Mesenchymal stem cell (in vitro differentiated cells and primary cell): ENCODE data around the gene NDUFAF8.

Source experiments
- DNase-seq: peaks from one replicate; pipeline ENCODE4 v3.0.0-alpha.2; 2013
- H2AFZ ChIP-seq: one replicate; pipeline ENCODE4 v1.6.1; 2013; ENCODE audit warnings: low read depth, mild to moderate bottlenecking, control low read depth, inconsistent platforms, low read length, moderate library complexity
- H2AK5ac ChIP-seq: 2 replicates; pipeline ENCODE4 v1.6.1; 2013; ENCODE audit warnings: low read length, moderate library complexity, mild to moderate bottlenecking, inconsistent platforms; ENCODE audit not compliant: severe bottlenecking
- H2BK120ac ChIP-seq: one replicate; pipeline ENCODE4 v1.6.1; 2013; ENCODE audit warnings: low read depth, mild to moderate bottlenecking, inconsistent platforms, low read length, moderate library complexity
- H2BK12ac ChIP-seq, 2 experiments: one replicate each; pipeline ENCODE4 v1.6.1; 2013; ENCODE audit warnings: inconsistent platforms in 2 of 2, low read length in 2 of 2, mild to moderate bottlenecking in 2 of 2, moderate library complexity in 2 of 2, control low read depth in 1 of 2
- H2BK15ac ChIP-seq: one replicate; pipeline ENCODE4 v1.6.1; 2013; ENCODE audit warnings: mild to moderate bottlenecking, low read depth, inconsistent platforms; ENCODE audit not compliant: poor library complexity, severe bottlenecking
- H2BK5ac ChIP-seq: 2 replicates; pipeline ENCODE4 v1.6.1; 2013; ENCODE audit warnings: low read depth, mild to moderate bottlenecking, low read length, control low read depth, inconsistent platforms; ENCODE audit not compliant: poor library complexity, severe bottlenecking
- H3K14ac ChIP-seq, 2 experiments: one replicate each; pipeline ENCODE4 v1.6.1; 2013; ENCODE audit warnings: inconsistent platforms in 2 of 2, low read length in 2 of 2, control low read depth in 1 of 2, mild to moderate bottlenecking in 1 of 2, moderate library complexity in 1 of 2
- H3K18ac ChIP-seq, 2 experiments: one replicate each; pipeline ENCODE4 v1.6.1; 2013; ENCODE audit warnings: inconsistent platforms in 2 of 2, low read length in 2 of 2, control low read depth in 1 of 2, low read depth in 1 of 2, mild to moderate bottlenecking in 1 of 2
- H3K23ac ChIP-seq, 2 experiments: one replicate each; pipeline ENCODE4 v1.6.1; 2013; ENCODE audit warnings: inconsistent platforms in 2 of 2, low read length in 2 of 2, mild to moderate bottlenecking in 2 of 2, moderate library complexity in 2 of 2, control low read depth in 1 of 2
- H3K27ac ChIP-seq: 2 replicates; pipeline ENCODE4 v1.5.1; 2013; ENCODE audit warnings: mild to moderate bottlenecking, moderate library complexity, low read length, control low read depth, inconsistent platforms; ENCODE audit not compliant: poor library complexity, severe bottlenecking
- H3K27me3 ChIP-seq, 2 experiments: 2 replicates each; pipeline versions ENCODE4 v1.6.1 to v1.7.0; 2013; ENCODE audit warnings: low read length in 2 of 2, mild to moderate bottlenecking in 2 of 2, moderate library complexity in 2 of 2, control low read depth in 1 of 2, inconsistent platforms in 1 of 2; ENCODE audit not compliant: control insufficient read depth in 1 of 2, insufficient read depth in 1 of 2
- H3K36me3 ChIP-seq, 2 experiments: 2 replicates each; pipeline versions ENCODE4 v1.6.1 to v1.7.0; 2013; ENCODE audit warnings: low read length in 2 of 2, control low read depth in 1 of 2, inconsistent platforms in 1 of 2, low read depth in 1 of 2, mild to moderate bottlenecking in 1 of 2; ENCODE audit not compliant: insufficient read depth in 2 of 2, control insufficient read depth in 1 of 2
- H3K4ac ChIP-seq, 2 experiments: one replicate each; pipeline ENCODE4 v1.6.1; 2013; ENCODE audit warnings: inconsistent platforms in 2 of 2, low read length in 2 of 2, mild to moderate bottlenecking in 2 of 2, moderate library complexity in 2 of 2, control low read depth in 1 of 2, low read depth in 1 of 2
- H3K4me1 ChIP-seq: 2 replicates; pipeline ENCODE4 v1.6.1; 2013; ENCODE audit warnings: low read depth, low read length, control low read depth; ENCODE audit not compliant: control insufficient read depth, insufficient read depth
- H3K4me2 ChIP-seq: 2 replicates; pipeline ENCODE4 v1.6.1; 2013; ENCODE audit warnings: low read length, mild to moderate bottlenecking, inconsistent platforms; ENCODE audit not compliant: poor library complexity, severe bottlenecking
- H3K4me3 ChIP-seq, 2 experiments: 2 replicates each; pipeline versions ENCODE4 v1.5.1 to v1.7.0; 2013; ENCODE audit warnings: low read length in 2 of 2, mild to moderate bottlenecking in 2 of 2, control low read depth in 1 of 2, low read depth in 1 of 2; ENCODE audit not compliant: insufficient read depth in 1 of 2
- H3K79me1 ChIP-seq: replicated peaks from 2 replicates; pipeline ENCODE4 v1.6.1; 2013; ENCODE audit warnings: mild to moderate bottlenecking, control low read depth, low read length, inconsistent platforms; ENCODE audit not compliant: poor library complexity, severe bottlenecking
- H3K9ac ChIP-seq: 2 replicates; pipeline ENCODE4 v1.7.0; 2013; ENCODE audit warnings: mild to moderate bottlenecking, low read length, moderate library complexity
- H3K9me3 ChIP-seq: 2 replicates; pipeline ENCODE4 v1.7.0; 2013; ENCODE audit warnings: mild to moderate bottlenecking, low read length; ENCODE audit not compliant: control insufficient read depth
- H4K8ac ChIP-seq: one replicate; pipeline ENCODE4 v1.6.1; 2013; ENCODE audit warnings: inconsistent platforms, mild to moderate bottlenecking, low read length, moderate library complexity
- H4K91ac ChIP-seq: one replicate; pipeline ENCODE4 v1.6.1; 2013; ENCODE audit warnings: mild to moderate bottlenecking, low read length, inconsistent platforms
- WGBS: methylation state at CpG from one replicate; pipeline ENCODE4 v1.1.7; 2013; ENCODE audit warnings: mixed read lengths; 5-methylcytosine and 5-hydroxymethylcytosine counted together

Gene NDUFAF8

DNA sequence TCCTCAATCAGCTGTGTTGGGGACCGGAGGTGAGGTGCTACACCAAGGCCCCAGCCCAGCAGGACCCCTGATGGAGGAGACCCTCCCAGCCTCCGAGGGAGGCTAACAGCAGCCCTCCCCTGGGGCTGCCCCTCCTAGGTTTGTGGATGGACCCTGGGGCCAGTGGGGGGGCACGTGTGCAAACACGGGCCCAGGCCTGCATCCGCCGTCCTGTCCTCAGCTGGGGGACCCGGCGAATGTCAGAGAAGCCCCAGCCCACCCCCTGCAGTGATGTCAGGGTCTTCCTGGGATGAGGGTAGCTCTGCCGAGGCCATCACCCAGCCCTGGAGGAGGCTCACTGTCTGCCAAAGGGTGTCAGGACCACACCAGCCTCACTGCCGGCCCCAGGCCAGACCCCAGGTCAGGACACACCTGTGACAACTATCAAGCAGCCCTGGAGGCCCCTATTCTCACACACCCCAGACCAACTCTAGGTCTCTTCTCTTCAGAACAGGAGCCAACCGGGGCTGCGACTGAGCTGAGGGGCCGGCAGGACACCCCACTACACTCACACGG is 43.1 kb upstream of the NDUFAF8 start:
- DNase-seq: no peak
- Histone ChIP-seq H3K4me2 (no peak overlapping the region), H2AK5ac (no peak overlapping the region), H3K4me3 (no peak overlapping the region), H2BK5ac (no peak overlapping the region), H3K36me3 (peaks cover 0 to 94% of the 10 kb centered on the region in 2 experiments), H3K9me3 (no peaks in the 10 kb centered on the region), H3K18ac (no peak overlapping the region), H2BK15ac (no peak overlapping the region), H3K27ac (no peak overlapping the region), H3K79me1 (peaks cover 2% of the 10 kb centered on the region), H2BK12ac (no peak overlapping the region), H2AFZ (no peak overlapping the region), H3K4me1 (peaks cover 10% of the 10 kb centered on the region), H3K14ac (no peak overlapping the region), H3K23ac (no peak overlapping the region), H3K27me3 (no peaks in the 10 kb centered on the region), H3K9ac (no peak overlapping the region), H3K4ac (no peak overlapping the region), H4K8ac (no peak overlapping the region), H2BK120ac (no peak overlapping the region), H4K91ac (no peak overlapping the region)
- WGBS: 92% methylated on average over 14 of the region's 14 CpGs

DNA sequence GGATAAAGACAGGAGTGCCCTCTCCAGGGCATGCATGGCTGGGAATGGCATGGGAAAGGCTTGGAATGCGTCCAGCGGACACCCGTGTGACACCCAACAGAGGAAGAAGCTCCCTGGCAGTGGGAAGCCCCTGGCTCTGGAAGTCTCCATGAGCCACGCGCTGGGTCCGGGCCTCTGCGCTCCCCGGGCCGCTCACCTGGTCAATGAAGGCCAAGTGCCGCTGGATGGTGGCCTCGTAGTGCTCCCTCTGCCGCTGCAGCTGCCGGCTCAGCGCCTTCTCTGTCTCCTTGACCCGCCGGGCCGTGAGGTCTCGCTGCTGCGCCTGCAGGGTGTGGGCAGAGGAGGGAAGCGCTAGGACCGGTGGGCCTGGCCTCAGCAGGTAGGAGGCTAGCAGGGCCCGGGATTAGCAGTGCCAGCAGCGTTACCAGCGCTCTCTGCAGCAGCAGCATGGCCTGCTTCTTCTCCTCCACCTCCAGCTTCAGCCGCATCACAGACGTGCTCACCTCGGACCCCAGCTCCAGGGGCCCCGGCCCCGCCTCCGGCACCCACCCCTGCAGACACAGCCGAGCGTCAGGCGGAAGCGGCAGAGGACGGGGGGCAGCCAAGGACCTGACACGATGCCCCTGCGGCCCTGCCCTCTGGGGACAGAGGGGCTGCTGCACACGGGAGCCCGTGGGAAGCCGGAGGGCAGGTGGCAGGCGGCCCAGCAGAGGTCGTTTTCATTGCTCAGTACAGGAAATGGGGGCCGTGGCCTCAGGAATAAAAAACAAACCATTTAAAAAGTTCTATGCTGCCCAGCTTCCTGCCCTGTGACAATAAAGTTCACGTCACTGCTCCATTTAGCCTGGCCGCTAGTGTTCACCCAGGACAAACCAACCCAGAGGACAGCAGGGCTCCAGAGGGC is 42.4 kb upstream of the NDUFAF8 start:
- DNase-seq: no peak
- H2AFZ ChIP-seq: no peak overlapping the region
- H3K9me3 ChIP-seq: no peaks in the 10 kb centered on the region
- H3K4me2 ChIP-seq: no peak overlapping the region
- 88% methylated on average over 45 of the region's 45 CpGs for WGBS
- H2BK12ac ChIP-seq: no peak overlapping the region
- no peak overlapping the region for H2AK5ac ChIP-seq
- H2BK5ac ChIP-seq: no peak overlapping the region
- H3K36me3 ChIP-seq: peaks cover 0 to 86% of the 10 kb centered on the region in 2 experiments
- no peak overlapping the region for H4K8ac ChIP-seq
- no peak overlapping the region for H3K23ac ChIP-seq
- no peak overlapping the region for H2BK15ac ChIP-seq
- no peak overlapping the region for H3K4ac ChIP-seq
- H3K27ac ChIP-seq: no peak overlapping the region
- no peak overlapping the region for H3K4me3 ChIP-seq
- H3K79me1 ChIP-seq: peaks cover 2% of the 10 kb centered on the region
- H2BK120ac ChIP-seq: no peak overlapping the region
- H4K91ac ChIP-seq: no peak overlapping the region
- H3K9ac ChIP-seq: no peak overlapping the region
- H3K27me3 ChIP-seq: no peaks in the 10 kb centered on the region
- H3K4me1 ChIP-seq: peaks cover 10% of the 10 kb centered on the region
- H3K14ac ChIP-seq: no peak overlapping the region
- no peak overlapping the region for H3K18ac ChIP-seq

DNA sequence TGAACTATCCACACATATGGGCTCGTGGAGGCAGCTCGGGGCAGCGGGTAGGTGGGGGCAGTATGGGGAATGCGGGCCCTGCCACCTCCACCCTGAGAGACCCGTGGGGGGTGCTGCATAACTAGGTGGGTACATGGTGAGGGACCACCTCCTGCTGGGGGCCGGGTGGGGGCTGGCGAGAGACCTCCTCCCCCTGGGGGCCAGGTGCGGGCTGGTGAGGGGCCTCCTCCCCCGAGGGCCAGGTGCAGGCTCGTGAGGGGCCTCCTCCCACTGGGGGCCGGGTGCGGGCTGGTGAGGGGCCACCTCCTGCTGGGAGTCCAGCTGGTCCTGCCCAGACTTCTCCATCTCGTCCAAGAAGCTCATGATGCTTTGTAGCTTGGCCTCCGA is 41.7 kb upstream of the NDUFAF8 start:
- no peak overlapping the region for H2BK120ac ChIP-seq
- H3K18ac ChIP-seq: no peak overlapping the region
- no peak overlapping the region for H4K91ac ChIP-seq
- H3K4ac ChIP-seq: no peak overlapping the region
- no peak overlapping the region for H2BK12ac ChIP-seq
- no peak overlapping the region for H3K27ac ChIP-seq
- no peak for DNase-seq
- H3K23ac ChIP-seq: no peak overlapping the region
- H2AK5ac ChIP-seq: no peak overlapping the region
- H4K8ac ChIP-seq: no peak overlapping the region
- peaks cover 2% of the 10 kb centered on the region for H3K79me1 ChIP-seq
- no peak overlapping the region for H3K9ac ChIP-seq
- no peaks in the 10 kb centered on the region for H3K9me3 ChIP-seq
- H3K27me3 ChIP-seq: no peaks in the 10 kb centered on the region
- no peak overlapping the region for H3K14ac ChIP-seq
- H3K36me3 ChIP-seq: peaks cover 0 to 85% of the 10 kb centered on the region in 2 experiments
- WGBS: 88% methylated on average over 14 of the region's 14 CpGs
- H3K4me2 ChIP-seq: no peak overlapping the region
- no peak overlapping the region for H2AFZ ChIP-seq
- H2BK15ac ChIP-seq: no peak overlapping the region
- H2BK5ac ChIP-seq: no peak overlapping the region
- H3K4me1 ChIP-seq: peaks cover 10% of the 10 kb centered on the region
- no peak overlapping the region for H3K4me3 ChIP-seq

DNA sequence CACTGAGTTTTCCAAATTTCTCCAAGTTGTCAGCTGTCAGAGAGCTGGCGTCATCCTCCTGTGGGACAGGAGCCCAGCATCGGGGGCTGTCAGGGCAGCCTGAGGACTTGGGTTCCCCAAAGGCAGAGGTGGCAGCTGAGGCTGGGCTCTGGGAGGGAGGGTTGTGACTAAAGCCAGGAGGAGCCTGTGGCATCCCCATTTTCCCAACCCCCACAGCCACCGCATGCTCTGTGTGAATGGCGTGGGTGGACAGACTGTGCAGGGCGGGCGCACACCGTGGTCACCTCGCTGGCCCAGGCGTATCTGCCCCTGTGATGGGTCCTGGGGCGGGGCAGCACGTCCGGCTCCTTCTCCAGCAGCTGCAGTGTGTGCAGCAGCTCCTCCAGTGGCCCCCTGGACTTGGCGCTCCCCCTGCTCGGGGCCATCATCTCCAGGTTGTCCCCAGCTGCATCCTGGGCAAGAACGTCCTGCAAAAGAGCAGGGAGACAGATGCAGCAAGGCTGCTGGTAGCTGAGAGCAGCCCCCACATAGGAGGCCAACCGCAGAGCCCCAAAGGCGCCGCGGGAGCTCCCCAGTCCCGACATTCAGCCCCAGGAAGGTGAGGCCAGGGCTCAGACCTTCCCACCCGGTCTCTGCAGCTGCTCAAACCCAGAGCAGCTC is 41.2 kb upstream of the NDUFAF8 start:
- DNase-seq: no peak
- H3K23ac ChIP-seq: no peak overlapping the region
- H2AK5ac ChIP-seq: no peak overlapping the region
- no peak overlapping the region for H3K27ac ChIP-seq
- no peak overlapping the region for H3K18ac ChIP-seq
- no peak overlapping the region for H3K4me3 ChIP-seq
- no peak overlapping the region for H2AFZ ChIP-seq
- no peaks in the 10 kb centered on the region for H3K9me3 ChIP-seq
- H3K36me3 ChIP-seq: peaks cover 0 to 82% of the 10 kb centered on the region in 2 experiments
- peaks cover 2% of the 10 kb centered on the region for H3K79me1 ChIP-seq
- no peak overlapping the region for H4K91ac ChIP-seq
- H2BK120ac ChIP-seq: no peak overlapping the region
- peaks cover 10% of the 10 kb centered on the region for H3K4me1 ChIP-seq
- no peak overlapping the region for H3K14ac ChIP-seq
- no peaks in the 10 kb centered on the region for H3K27me3 ChIP-seq
- no peak overlapping the region for H4K8ac ChIP-seq
- H2BK15ac ChIP-seq: no peak overlapping the region
- WGBS: 92% methylated on average over 21 of the region's 21 CpGs
- H2BK12ac ChIP-seq: no peak overlapping the region
- no peak overlapping the region for H3K9ac ChIP-seq
- no peak overlapping the region for H3K4ac ChIP-seq
- H3K4me2 ChIP-seq: no peak overlapping the region
- no peak overlapping the region for H2BK5ac ChIP-seq
